ENCODE results near the gene SDHB.

The SDHB gene

DNA sequence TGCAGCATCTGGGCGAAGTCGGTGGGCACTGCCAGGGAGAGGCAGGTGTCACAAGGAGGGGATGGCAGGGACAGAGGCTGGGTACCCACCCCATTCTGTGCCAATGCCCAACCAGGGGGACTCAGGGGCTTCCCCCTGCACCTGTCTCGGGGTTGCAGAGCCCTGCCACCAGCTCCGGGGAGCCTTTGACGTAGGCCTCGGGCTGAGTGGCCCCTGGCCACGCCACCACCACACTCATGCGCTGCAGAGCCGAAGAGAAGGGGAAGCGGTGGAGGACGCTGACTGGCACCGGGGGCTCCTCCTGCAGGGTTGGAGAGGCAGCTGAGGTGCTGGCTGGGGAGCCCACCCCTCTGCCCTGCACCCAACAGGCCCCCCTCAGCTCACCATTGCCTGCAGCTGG lies 61.7 kb downstream of the SDHB start:
- DNase-seq (ENCODE audit: insufficient read length, low spot score), result no peak
- no peak for FAIRE-seq

DNA sequence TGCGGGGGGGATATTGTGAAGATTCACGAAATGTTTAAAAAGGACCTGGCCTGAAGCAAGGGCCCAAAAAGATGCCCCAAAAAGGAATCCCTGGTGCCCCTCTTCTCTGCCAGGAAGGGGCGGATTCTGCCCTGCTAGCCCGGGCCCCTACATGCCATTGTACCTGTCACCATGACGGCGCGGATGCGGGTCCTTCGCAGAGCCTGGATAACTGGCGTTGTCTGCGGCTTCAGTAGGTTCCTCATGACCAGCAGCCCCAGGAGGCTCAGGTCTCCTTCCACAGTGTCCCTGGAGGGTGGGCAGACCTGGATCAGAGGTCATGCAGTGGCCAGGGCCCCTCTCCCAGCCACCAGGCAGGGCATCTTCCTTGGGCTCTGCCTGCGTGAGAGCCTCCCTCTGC lies 62.3 kb downstream of the SDHB start:
- no peak for DNase-seq (ENCODE audit: insufficient read length, low spot score)
- no peak for FAIRE-seq

DNA sequence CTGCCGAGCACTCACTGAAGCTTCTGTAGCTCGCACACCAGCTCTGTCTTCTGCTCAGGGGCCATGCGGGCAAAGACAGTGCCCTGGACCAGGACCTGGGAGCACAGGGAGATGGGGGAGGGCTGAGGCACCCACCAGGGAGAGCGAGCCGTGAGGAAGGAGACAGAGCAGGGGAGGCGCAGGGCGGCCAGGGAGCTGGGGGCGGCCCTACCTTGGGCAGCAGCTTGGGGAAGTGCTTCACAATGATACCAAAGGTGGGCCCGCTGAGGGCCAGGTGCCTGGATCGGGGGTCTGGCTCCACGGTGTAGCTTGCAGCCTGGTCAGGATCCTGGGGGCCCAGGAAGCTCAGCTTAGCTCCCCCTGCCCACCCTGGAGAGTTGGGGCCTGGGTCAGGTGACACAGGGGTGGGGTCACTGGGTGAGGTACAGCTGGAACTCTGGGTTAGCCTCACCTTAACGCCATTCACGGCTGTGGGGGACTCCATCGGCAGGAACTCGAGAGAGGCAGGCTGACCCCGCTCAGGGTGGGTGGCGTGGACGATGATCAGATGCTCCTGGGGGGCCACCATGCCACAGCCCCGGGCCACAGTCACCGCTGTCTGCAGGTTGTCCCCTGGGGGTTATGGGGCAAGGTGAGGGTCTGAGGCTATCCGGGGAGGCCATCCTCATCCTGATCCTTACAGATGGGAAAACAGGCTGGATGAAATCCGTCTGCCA lies 64.0 kb downstream of the SDHB start:
- no peak for FAIRE-seq
- no peak for DNase-seq (ENCODE audit: insufficient read length, low spot score)

DNA sequence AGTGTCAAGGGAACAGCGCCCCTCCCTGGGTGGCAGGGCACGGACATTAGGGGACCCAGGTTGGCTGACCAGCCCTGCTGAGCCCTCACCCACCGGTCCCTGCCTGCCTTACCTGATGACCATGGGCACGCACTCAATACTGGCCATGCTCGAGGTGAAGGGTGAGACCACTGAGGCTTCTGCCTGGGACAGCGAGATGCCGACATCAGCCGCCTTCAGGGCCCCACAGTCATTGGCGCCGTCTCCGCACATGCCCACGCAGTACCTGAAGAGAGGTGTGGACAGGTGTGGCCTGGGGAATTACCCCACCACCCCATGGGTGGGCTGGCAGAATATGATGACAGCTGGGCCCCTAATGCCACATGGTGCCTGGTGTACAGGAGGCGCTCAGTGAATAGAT lies 65.6 kb downstream of the SDHB start:
- DNase-seq (ENCODE audit: insufficient read length, low spot score) (no peak), FAIRE-seq (no peak)

DNA sequence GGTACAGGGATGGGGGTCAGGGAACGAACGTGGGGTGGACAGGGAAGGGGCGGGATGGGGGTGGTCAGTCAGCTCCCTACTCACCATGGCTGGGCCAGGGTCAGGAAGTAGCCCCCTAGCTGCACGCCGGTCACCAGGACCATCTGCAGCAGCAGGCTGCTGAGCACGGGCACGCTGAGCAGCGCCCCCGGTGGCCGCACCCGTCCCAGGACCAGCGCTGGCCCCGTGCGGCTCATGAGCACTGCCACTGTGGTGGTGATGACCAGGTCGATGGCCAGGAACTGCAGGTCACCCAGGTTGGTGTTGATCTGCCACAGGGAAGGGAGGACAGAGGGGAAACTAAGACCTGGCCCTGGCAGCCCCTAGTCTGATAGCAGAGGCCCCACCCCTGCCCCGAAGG lies 66.9 kb downstream of the SDHB start:
- FAIRE-seq, result no peak
- no peak for DNase-seq (ENCODE audit: insufficient read length, low spot score)

DNA sequence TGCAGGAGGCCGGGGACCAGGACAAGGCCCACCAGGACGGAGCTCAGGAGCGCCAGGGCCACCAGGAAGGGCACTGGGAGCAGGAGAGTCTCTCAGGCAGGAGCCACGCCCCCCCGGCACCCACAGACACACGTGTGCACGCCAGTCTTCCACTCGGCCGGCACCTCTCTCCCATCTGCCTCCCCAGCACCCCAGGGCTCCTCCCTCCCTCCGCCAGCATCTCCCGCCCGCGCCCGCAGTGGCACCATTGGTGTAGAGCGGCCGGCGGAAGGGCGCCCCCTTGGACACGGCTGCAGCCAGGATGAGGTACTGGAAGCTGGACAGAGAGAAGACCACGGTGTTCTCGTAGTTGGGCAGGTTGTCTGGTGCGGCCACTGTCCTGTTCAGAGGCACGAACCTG lies 67.3 kb downstream of the SDHB start:
- DNase-seq (ENCODE audit: insufficient read length, low spot score) (no peak), FAIRE-seq (no peak)

DNA sequence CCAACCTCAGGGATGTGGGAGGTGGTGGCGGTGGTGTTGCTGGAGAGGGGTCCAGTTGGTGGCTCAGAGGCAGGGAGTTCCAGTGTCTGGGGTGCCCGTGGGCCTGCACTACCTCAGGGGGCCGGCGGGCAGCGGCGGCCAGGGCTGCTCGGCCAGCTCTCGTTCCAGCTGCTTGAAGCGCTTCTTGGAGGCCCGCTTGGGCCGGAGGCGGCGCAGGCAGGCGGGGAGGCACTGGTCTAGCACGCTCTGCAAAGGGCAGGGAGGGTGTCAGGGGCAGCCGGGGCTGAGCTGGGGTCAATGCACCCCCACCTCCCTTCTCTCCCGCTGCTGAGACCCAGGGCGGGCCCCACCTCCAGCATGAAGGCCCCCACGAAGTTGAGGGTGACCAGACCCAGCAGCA lies 67.7 kb downstream of the SDHB start:
- FAIRE-seq (no peak), DNase-seq (ENCODE audit: insufficient read length, low spot score) (no peak)

DNA sequence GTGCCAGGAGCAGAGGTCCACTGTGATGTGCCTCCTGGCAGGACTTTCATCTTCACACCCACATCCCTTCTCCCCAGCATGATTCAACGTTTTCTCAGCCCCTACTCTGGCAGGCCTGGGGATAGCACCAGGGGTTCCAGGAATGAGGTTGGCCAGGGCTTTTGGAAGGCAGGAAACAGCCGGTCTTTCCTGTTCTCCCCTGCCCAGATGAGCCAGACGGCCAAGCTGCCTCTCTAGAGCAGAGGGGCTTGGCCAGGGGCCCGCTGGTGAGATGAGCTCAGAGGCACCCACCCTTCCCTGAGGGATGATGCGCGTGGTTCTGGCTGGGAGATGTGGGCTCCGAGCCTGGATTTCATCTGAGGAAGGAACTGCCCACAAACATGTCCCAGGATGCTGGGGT lies 69.1 kb downstream of the SDHB start:
- FAIRE-seq (no peak), DNase-seq (ENCODE audit: insufficient read length, low spot score) (peak; percentile 48)

DNA sequence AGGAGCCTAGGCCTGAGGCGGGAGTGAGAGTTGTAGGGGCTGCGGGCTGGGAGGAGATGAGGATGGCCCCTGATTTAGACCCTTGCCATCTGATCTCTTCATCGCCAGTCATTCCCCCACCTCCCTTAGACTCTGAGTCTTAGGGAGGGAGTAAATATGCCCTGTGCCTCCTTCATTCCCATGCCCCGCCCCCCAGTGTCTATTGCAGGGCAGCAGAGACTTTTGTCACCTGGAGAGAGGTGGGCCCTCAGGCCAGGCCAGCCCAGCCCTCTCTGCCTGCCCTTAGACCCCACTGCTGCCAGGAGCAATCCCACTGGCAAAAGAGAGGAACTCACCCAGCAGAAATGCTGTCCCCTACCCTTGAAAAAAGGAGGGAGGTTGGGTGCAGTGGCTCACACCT lies 70.2 kb downstream of the SDHB start:
- FAIRE-seq, result no peak

DNA sequence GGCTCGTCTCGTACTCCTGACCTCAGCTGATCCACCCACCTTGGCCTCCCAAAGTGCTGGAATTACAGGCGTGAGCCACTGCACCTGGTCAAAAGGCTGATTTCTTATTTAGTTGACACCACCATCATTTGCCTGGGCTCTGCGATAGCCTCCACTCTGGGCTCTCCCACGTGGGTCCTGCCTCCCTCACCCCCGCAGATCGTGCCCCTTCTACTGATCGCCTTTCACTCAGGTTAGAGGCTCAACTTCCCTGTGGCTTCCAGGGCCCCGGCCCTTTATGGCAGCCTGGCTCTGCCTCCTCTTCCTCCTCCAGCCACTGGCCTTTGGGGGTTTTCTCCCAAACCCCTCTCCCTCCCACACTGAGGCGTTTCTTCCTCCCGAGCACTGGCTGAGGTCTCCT lies 70.9 kb downstream of the SDHB start:
- DNase-seq (ENCODE audit: insufficient read length, low spot score), result no peak
- FAIRE-seq, result no peak

More for the DNA sequence above, 70.2 kb downstream of the SDHB start:
- no peak for DNase-seq (ENCODE audit: insufficient read length, low spot score)

DNA sequence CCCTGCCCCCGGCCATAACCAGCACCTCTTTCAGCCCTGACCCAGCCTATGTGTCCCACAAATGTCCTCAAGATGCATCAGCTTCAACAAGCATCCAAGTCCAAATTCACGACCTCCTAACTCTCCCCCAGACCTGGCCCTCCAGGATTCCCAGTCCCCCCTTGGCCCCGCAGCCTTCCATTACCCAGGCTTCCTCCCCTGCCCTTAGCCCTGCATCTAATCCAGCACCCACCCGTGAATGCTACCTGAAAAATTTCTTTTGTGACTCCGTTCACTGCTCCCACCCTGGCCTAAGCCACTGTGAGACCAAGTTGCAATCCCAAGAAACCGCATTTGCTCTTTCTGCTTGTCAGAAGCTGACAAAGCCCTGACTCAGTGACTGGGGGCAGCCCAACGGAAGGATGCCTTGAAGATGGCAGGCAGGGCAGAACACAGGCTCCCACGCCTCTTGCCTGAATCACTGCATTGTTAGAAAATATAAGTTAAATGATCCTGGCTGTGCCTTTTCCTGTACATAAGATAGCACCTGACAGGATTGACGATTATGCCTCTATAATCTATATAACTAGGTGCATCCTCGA lies 72.5 kb downstream of the SDHB start:
- DNase-seq (ENCODE audit: insufficient read length, low spot score) (no peak), FAIRE-seq (no peak)

DNA sequence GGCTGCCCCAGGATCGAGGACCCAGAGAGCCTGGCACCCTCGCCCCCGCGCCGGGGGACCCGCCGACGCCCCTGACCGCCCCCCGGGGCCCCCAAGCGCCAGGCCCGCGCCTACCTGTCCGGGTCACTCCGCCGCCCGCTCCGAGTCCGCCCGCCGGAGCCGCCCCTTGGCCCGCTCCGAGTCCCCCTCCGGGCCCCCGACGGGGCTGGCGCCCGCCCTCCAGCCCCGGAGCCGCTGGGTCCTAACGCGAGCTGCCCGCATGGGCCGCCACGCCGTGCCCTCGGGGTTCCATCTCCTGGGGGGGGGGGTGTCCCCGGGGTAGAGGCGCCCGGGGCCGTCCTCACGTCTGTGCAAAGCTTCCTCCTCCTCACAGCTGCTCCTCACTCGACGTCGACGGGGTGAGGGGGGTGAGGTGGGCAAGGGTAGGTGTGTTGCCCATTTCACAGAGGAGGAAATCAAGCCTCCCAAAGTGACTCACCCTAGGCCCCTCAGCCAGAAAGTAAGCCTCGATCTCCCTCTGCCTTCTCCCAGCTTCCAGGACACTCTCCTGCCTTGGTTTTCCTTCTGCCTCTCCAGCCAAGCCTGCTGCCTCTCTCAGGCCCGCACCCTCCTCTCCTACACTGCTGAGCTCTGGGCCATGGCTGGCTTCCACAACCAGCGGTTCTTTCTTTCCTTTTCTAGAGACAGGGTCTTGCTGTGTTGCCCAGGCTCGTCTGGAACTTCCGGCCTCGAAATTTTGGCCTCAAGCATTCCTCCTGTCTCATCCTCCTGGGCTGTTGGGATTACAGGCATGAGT lies 73.2 kb downstream of the SDHB start, which contains the start of gene MFAP2:
TSS of gene MFAP2 (minus strand) at position 148 of the 796 bp plus-strand sequence. CDS start 2,347 bp downstream, outside the sequence.
- FAIRE-seq (no peak), DNase-seq (ENCODE audit: insufficient read length, low spot score) (peak; percentile 59)

DNA sequence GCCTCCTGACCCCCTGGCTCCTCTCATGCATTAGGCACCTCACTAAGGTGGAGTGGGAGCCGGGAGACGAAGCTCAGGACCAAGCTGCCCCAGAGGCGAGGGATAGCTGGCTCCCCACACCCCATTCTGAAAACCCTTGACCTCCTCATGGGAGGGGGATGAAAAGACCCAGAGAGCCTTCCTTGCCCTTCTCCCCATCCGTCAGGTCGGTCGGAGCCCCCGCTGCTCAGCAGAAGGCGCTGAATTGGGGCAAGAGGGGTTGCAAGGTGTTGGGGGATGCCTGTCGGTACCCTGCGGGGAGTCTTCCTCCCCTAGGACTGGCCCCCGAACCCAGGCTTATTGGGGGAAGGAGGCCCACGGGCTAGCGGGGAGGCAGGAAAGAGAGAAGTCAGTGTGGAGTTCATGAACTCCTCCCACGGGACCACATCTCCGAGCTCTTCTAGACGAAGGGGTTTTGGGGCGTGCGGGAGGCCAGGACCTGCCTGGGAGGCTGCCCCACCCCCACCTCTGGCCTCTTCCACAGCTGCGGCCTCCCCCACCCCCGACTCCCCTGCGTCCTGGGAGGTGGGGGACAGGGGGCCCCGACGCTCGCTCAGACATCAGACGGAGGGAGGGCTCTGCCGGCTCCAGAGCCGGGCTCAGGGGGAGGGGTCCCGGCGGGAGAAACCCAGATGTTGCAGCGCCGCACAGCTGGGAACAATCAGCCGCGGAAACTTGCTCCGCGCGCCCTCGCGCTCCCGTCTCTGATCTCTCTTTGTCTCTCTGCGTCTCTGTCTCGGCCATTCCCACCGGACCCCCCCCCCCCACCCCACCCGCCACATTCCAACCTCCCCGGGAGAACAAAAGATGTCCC lies 74.1 kb downstream of the SDHB start:
- FAIRE-seq, result no peak
- DNase-seq (ENCODE audit: insufficient read length, low spot score), result no peak

DNA sequence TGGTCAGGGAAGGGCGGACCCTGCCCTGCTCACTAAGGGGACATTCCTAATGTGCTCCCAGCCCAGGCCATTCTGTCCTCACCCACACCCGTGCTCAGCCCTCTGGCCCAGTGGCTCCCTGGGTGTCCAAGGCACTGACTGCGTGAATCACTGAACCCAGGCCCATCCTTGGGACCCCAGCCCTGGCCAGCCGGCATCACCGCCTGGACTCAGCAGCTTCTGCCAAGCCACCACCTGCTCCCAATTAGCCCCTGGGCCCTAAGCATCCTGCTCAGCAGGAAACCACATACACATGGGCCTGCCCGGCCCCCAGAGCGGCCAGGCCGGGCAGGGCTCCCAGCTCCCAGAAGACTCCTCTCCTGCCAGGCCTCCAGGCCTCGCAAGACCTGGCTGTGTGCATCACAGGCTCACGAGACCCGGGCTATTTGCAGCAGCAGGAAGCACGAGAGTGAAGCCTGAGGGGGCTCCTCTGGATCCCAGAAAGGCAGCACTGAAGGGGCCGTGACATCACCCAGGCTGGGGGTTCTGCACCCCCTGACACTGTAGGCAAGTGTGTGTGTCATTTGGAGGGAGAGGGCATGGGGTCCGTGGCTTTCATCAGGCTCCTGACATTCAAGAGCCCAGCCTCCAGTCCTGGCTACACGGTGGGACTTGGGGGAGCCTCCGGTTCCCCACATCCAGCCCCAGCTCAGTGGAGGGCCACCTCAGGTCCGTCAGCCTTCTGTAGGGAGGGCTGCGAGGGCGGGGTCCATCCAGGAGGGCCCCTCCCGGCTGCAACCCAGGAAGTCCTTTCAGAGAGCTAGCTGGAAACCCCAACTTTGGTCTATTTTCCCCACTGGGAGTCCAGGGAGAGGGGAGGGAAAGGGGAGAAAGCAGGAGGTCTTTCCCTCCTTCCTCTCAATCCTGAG lies 75.0 kb downstream of the SDHB start:
- FAIRE-seq, result no peak
- no peak for DNase-seq (ENCODE audit: insufficient read length, low spot score)

DNA sequence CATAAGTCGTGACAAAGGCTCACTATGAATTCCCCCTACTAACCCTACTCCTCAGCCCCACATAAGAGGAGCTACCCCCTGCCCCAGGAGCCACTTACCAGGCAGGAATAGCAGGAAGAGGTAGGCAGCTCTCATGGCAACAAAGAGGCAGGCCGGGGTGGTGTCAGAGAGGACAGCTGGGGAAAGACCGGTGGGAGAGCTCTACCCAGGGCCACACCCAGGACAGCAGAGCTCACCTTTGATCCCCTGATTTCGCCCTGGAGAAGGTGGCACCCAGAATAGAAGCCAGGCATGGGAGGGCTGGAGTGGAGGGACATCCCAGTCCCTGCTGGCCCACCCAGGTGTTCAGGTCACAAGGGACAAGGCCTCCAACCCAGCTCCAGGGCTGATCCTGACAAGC lies 75.7 kb downstream of the SDHB start:
- FAIRE-seq (no peak), DNase-seq (ENCODE audit: insufficient read length, low spot score) (no peak)

DNA sequence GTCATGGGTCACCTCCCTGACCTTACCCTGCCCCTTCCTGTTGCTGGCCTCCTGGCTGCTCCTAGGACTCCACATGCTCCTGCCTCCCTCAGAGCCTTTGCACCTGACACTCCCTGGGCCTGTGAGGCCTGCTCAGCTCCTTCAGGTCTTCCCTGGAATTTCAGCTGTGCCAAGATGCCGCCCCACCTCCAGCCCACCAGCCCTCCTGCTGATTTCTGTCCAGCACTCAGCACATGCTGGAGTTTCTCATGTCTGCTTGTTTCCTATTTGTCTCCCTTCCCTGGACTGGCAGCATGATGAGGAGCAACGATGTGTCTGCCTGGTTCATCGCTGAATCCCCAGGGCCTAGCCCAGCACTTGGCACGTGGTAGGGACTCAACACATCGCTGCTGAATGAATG lies 76.5 kb downstream of the SDHB start:
- FAIRE-seq, result no peak
- DNase-seq (ENCODE audit: insufficient read length, low spot score), result no peak

DNA sequence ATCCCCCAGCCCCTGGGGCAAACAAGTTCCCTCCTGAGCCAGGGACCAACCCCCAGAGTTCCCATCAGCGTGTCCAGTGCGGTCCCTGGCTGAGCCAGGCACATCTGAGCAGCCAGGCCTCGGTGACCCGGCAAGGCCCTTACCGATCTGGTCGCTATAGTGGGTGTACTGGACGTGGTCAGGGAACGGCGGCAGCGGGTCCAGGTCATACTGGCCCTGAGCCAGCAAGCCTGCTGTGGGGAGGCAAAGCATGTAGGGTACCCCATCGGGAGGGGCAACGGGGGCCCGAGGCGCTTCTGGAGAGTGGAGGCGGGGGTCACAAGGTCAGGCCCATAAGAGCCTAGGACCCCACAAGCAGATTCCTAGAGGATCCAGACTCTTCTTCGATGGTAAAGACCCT lies 76.9 kb downstream of the SDHB start:
- no peak for FAIRE-seq

DNA sequence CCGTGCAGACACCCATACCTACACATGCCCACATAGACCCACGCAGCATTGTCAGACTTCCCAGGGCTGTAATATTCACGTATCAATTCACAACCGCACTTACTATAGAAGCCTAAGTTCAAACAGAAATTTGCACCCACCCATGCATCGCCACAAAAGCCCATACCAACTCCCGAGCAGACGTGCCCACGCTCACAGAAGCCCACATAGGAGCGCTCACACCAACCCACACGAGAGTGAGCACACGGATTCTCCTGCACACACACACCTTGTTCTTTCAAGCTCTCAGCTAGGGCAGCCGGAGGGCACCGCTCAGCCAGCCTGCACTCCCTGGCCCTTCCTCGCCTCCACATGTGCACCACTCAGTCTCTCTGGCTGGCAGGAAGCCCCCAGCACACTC lies 78.0 kb downstream of the SDHB start:
- FAIRE-seq, result no peak

More for the DNA sequence above, 76.9 kb downstream of the SDHB start:
- no peak for DNase-seq (ENCODE audit: insufficient read length, low spot score)

DNA sequence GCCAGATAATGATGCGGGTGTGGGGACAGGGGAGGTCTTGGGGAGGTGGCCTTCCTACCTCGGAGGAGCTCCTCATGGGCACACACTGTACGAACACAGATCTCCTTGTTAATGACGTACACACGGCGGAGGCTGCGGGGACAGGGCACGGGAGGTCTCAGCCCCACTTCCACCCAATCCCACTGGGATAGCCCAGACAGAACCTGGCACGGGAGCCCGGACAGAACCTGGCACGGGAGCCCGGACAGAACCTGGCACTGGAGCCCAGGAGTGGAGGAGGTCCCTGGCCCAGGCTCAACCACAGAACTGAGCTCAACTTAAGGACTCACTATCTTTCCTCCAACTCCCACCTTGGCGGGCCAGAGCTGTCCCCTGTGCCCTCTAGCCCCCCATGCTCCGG lies 78.6 kb downstream of the SDHB start:
- no peak for FAIRE-seq
- no peak for DNase-seq (ENCODE audit: insufficient read length, low spot score)

More for the DNA sequence above, 78.0 kb downstream of the SDHB start:
- DNase-seq (ENCODE audit: insufficient read length, low spot score), result no peak

DNA sequence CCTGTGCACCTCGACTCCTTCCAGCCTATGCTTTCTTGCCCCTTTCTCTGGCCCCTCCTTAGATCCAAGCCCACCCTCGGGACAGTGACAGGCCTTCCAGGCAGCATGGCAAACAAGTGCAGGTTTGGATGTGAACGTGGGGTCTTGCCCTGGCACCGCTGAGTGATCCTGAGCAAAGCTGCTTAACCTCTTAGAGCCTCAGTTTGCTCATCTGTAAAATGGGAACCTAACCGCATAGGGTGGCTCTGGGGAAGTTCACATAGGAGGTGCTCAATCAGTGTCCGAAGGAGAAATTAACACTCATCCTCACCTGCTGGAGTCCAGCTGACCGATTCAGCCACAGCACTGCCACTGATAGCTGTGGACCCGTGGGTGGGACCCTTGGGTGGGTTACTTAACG lies 80.6 kb downstream of the SDHB start:
- no peak for DNase-seq (ENCODE audit: insufficient read length, low spot score)
- no peak for FAIRE-seq

Data from HTR-8/SVneo (cell line).